Sigmoid colon (tissue), 4 donors: Measurements from ENCODE around the gene VMO1.

Source experiments
- CTCF ChIP-seq, 4 experiments: fragments of 450-650 bp in 3 of 4; fragments of 200-600 bp in 1 of 4; IDR thresholded peaks; one replicate each; pipeline ENCODE4 v1.5.1; 2016 to 2019; ENCODE audit warnings: antibody characterized with exemption in 4 of 4, mild to moderate bottlenecking in 3 of 4, moderate library complexity in 2 of 4
- EP300 ChIP-seq, 4 donors: sonication (generic); formaldehyde crosslinking; IDR thresholded peaks; one replicate each; pipeline ENCODE4 v1.6.1; 2017; ENCODE audit warnings: antibody characterized with exemption in 4 of 4
- POLR2A ChIP-seq, 2 donors: fragments of 450-650 bp; IDR thresholded peaks; one replicate each; pipeline ENCODE4 v1.6.1; 2016; ENCODE audit warnings: antibody characterized with exemption in 2 of 2, mild to moderate bottlenecking in 2 of 2, moderate library complexity in 2 of 2
- POLR2AphosphoS5 ChIP-seq, 4 donors: sonication (generic); formaldehyde crosslinking; IDR thresholded peaks; one replicate each; pipeline ENCODE4 v1.6.1; 2017; ENCODE audit warnings: antibody characterized with exemption in 4 of 4

GRCh38 chr17:4738136-4739121 lies 47.7 kb downstream of the VMO1 start:
- TF ChIP-seq POLR2AphosphoS5 (IDR thresholded peaks at IDR 0.05) = no peak
- no peak for TF ChIP-seq CTCF (IDR thresholded peaks at IDR 0.05)
- no peak for TF ChIP-seq POLR2A (IDR thresholded peaks at IDR 0.05)
- TF ChIP-seq EP300 (IDR thresholded peaks at IDR 0.05) = no peak
